T47D (cell line): ENCODE results near the gene PERP.

ENCODE experiments used
- DNase-seq, 2 experiments: peaks; one replicate each; pipeline versions ENCODE4 v3.0.0 to v3.0.0-alpha.2; 2011 to 2012; ENCODE audit warnings: low read depth in 1 of 2, low spot score in 1 of 2
- JUND ChIP-seq: IDR thresholded peaks from 2 replicates; pipeline ENCODE4 v1.6.1; 2012; ENCODE audit warnings: low read depth
- in situ Hi-C: cut with HindIII; loops from 2 replicates; pipeline ENCODE4 v1.10.0; 2016; ENCODE audit warnings: low sequenced_read_pairs, low pct_unique_long_range_greater_than_20kb

Gene PERP

DNA sequence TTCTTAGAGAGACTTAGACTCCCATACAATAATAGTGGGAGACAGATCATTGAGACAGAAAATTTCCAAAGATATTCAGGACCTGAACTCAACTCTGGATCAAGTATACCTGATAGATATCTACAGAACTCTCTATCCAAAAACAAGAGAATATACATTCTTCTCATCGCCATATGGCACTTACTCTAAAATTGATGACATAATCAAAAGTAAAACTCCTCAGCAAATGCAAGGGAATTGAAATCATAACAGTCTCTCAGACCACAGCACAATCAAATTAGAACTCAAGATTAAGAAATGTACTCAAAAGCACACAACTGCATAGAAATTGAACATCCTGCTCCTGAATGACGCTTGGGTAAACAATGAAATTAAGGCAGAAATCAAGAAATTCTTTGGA is 28.7 kb downstream of the PERP start:
- in situ Hi-C loops = no loop called here

DNA sequence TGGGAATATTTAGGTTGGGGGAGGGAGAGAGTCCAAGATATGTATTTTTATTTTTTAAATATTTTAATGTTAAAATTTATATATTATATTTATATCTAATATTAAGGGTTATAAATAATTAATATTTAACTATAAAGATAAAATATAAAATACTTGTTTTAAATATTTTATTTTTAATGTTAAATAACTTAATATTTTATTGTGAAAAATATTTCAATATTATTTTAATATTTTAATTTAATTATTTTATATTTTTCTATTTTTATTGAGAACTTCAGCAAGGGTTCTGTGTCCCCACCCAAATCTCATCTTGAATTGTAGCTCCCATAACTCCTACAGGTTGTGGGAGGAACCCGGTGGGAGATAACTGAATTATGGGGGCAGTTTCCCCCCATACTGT is 34.0 kb downstream of the PERP start:
- no peak for DNase-seq
- TF ChIP-seq JUND = no peak
- in situ Hi-C loops = no loop called here

More for the DNA sequence above, 28.7 kb downstream of the PERP start:
- no peak for DNase-seq
- no peak for TF ChIP-seq JUND

DNA sequence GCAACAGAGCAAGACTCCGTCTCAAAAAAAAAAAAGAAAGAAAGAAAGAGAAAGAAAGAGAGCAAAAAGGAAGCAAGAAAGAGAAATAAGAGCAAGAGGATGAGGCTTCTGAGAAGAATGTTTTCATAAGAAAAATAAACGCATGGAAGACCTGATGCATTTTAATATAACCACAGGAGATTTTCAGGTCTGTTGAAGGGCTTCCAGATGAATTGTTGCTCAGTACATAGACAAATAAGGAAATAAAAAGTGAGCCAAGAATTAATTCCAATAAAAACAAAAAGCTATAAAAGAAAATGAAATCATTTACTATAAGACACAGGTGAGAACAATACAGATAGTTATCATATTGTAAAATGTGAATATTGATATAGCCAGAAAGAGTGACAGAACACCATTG is 43.5 kb downstream of the PERP start:
- in situ Hi-C loops = no loop called here
- DNase-seq = no peak
- no peak for TF ChIP-seq JUND

DNA sequence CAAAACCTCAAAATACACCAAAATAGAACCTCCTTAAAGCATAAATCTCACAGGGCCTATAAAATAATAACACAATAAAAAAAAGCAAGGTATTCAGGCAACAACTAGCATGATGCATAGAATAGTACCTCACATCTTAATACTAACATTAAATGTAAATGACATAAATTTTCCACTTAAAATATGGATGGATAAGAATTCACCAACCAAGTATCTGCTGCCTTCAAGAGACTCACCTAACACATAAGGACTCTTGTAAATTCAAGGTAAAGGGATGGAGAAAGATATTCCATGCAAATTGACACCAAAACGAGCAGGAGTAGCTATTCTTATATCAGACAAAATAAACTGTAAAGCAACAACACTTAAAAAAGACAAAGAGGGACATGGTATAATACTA is 52.2 kb downstream of the PERP start:
- in situ Hi-C loops = no loop called here
- TF ChIP-seq JUND = no peak
- no peak for DNase-seq

DNA sequence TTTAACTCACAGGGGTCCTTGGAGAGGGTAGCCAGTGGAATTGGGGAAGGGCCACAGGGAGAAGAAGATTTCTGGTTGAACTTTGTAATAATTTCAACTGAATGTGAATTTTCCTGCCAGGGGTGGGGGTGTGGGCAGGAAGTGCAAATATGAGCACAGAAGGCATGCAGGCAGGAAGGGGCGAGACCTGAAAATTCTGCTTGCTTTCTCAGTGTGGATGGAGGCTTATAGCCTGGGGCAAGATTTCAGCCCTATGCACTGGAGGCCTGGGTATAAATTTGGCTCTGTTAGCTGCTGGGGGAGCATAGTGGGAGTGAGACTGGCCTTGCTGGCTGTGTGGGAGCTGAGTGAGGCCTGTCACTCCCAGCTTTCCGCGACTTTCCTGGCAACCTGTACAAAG is 54.4 kb downstream of the PERP start:
- in situ Hi-C loops = no loop called here
- no peak for DNase-seq
- no peak for TF ChIP-seq JUND

DNA sequence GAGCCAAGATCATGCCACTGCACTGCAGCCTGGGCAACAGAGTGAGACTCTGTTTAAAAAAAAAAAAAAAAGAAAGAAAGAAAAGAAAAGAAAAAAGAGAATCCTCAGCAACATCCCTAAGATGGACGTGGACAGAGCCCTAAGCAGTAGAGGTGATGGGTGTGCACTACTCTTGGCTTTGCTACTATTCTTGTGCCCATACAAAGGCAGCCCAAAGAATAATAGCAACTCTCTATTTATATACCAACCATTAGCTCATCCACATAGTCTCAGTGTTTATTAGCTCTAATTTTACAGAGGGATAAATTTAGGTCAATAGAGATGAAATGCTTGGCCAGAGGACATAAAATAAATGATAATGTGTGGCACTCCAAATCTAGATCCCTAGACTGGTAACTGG is 62.2 kb downstream of the PERP start:
- TF ChIP-seq JUND = no peak
- DNase-seq = no peak
- in situ Hi-C loops = no loop called here

DNA sequence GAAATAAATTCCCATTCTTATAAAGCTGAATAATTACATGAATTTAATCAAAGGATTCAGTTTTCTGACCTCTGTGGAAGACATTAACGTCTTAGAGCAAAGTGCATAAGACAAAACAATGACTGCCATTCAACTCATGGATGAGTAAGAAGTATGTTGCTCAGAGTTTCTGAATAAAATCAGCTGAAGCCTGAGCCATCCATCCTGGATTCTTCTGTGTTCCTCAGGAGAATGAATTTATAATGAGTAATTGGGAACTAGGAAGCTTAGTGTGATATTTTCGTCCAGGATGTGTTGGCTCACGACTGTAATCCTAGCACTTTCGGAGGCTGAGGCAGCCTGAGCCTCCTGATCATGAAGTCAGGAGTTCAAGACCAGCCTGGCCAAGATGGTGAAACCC is 62.8 kb downstream of the PERP start:
- no peak for TF ChIP-seq JUND
- no peak for DNase-seq
- in situ Hi-C loops = no loop called here
